ENCODE measurements around the gene ELOVL3.

DNA sequence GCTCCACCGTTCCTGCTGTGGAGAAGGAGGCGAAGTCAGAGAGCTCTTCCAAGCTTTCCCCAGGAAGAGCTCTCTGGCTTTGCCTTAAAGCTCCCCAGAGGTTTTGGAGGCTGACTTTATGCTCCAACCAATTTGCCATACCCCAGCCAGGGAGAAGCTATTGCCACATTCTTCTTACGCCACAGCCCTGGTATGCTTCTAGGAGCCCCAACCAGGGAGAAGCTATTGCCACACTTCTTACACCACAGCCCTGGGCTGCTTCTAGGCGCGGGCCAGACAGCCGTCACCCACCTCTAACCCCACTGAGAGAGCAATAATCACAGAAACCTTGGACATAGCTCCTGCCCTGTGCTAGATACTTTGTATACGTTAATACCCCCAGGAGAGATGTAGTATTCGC, 951 bp downstream of the ELOVL3 start:
- TF ChIP-seq POLR2AphosphoS5 (IDR thresholded peaks at IDR 0.05; ENCODE audit: low read depth, low read length) (no peak), POLR2A (IDR thresholded peaks at IDR 0.05; ENCODE audit: low read depth, low read length) (no peak)

All from GM12892 (cell line).